Kidney epithelial cell (primary cell): ENCODE measurements around the gene TPK1. TPM values are rescaled to one million over a fixed set of nuclear protein-coding genes. Genes with fewer than 3 reads are reported as not detected.

Experiments used
- DNase-seq: peaks from one replicate; pipeline ENCODE4 v3.0.0-alpha.2; 2010; ENCODE audit warnings: low read depth
- H3K27me3 ChIP-seq: 2 replicates; pipeline ENCODE4 v1.6.0; 2011; ENCODE audit warnings: low read length; ENCODE audit not compliant: control insufficient read depth, insufficient read depth
- H3K36me3 ChIP-seq: 2 replicates; pipeline ENCODE4 v1.5.1; 2011; ENCODE audit warnings: low read length; ENCODE audit not compliant: control insufficient read depth, insufficient read depth
- H3K4me3 ChIP-seq: 2 replicates; pipeline ENCODE4 v1.5.1; 2011; ENCODE audit warnings: low read depth, mild to moderate bottlenecking, control low read depth, low read length
- total RNA-seq: library from RNA; depleted of rRNA; stranded (reverse); fragments of >200 nt; gene quantifications from 2 replicates; pipeline ENCODE4 v1.2.3, GENCODE V29; 2015
- TF ChIP-seq, protein P1 (sequence below): IDR thresholded peaks from 2 replicates; pipeline ENCODE4 v1.5.1; 2011; ENCODE audit warnings: mild to moderate bottlenecking, moderate library complexity, low read length, control low read depth, inconsistent platforms; ENCODE audit not compliant: insufficient read depth, poor library complexity, severe bottlenecking

Gene TPK1
- total RNA-seq, 1 donor from 2014 or later, result 3.8 TPM

DNA sequence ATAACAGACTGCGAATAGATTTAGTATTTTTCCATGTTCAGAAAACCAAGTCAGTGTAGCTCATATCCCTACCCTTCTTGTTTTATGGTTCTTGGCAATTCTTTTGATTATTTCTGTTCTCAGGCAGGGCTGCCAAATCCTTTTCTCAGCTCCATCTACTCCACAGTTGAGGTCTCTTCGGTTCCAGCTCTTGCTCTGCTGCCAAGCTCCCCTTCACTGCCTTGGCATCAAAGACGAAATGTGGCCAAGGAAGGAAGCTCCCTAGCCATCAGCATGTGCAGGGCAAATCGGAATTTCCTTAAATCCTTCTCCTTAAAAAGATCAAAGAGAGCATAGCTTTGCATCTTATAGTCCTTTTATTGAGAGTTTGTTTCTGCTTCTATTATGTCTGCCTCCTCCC, 315.9 kb downstream of the TPK1 start:
- no peaks in the 10 kb centered on the region for H3K27me3 ChIP-seq
- TF ChIP-seq, protein P1, sequence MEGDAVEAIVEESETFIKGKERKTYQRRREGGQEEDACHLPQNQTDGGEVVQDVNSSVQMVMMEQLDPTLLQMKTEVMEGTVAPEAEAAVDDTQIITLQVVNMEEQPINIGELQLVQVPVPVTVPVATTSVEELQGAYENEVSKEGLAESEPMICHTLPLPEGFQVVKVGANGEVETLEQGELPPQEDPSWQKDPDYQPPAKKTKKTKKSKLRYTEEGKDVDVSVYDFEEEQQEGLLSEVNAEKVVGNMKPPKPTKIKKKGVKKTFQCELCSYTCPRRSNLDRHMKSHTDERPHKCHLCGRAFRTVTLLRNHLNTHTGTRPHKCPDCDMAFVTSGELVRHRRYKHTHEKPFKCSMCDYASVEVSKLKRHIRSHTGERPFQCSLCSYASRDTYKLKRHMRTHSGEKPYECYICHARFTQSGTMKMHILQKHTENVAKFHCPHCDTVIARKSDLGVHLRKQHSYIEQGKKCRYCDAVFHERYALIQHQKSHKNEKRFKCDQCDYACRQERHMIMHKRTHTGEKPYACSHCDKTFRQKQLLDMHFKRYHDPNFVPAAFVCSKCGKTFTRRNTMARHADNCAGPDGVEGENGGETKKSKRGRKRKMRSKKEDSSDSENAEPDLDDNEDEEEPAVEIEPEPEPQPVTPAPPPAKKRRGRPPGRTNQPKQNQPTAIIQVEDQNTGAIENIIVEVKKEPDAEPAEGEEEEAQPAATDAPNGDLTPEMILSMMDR, result no peak
- H3K36me3 ChIP-seq, result no peaks in the 10 kb centered on the region
- no peak overlapping the region for H3K4me3 ChIP-seq
- DNase-seq, result no peak

DNA sequence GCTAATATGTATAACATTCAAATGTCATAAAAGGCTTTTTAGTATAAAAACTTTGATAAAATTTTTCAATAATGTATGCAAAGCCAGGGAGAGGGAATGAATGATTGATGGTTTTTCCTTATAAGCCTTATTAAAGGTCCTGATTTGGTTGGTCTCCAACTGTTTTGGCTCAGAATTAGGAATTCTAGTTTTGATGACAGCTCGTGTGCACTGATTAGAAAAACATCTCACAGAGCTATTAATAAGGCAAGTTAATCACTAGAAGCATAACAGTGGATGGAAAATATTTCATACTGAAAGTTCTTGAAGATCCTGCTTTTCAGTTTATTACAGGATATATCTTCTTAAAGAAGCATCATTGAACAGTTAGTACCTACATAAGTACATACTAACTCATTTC, 317.5 kb downstream of the TPK1 start:
- no peak for DNase-seq
- TF ChIP-seq, protein P1, result no peak
- H3K27me3 ChIP-seq, result no peaks in the 10 kb centered on the region
- H3K36me3 ChIP-seq, result no peaks in the 10 kb centered on the region
- H3K4me3 ChIP-seq, result no peak overlapping the region

DNA sequence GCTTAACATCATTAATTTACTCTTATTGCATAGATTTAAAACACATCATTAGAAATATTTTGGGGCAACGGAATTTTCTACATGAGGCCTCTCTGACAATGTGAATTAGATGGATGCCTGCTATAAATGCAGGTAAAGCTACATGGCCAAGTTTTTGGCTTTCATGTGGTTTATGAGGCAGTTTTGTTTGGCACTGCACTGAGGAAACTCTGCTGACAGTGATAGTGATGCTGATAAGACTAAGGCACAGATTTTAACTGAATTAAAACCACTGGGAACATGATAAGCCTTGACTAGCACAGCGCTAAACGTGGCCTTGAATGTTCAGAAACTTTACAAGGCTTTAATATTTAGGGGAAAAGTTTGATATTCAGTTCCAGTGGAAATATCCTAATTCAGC, 318.1 kb downstream of the TPK1 start:
- Histone ChIP-seq H3K4me3 (no peak overlapping the region), H3K27me3 (no peaks in the 10 kb centered on the region), H3K36me3 (no peaks in the 10 kb centered on the region)
- TF ChIP-seq, protein P1, result no peak
- no peak for DNase-seq

DNA sequence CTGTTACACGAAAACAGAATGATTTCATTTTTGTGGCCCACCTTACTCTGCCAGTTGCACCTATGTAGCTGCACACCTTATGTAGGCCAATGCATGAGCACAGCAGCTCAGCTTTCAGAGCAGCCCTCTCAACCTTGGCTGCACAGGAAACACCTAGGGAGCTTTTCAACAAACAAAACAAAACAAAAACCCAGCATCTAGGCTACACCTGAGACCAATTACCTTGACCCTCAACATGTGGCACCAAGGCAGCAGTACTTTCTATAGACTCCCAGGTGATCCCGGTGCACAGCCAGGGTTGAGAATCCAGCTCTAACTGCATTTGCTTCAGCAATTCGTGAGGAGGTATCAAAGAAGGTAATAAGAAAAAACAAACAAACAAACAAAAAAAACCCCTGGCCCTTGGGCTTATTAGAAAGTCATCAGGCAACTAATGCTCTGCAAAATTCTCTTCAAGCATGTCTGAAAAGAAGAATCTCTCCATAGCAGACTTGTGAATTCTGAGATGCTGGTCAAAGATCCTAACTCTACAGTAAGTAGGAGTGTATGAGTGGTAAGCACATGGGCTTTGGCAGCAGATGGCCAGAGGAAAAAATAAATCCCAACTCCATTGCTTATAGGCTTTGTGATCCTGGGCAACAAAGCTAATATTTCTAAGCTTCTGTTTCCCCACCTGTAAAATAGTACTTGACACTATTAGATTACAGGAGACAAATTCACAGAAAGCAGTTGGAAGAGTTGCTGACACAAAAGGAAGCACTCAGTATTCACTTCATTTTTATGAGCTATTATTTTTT, 318.9 kb downstream of the TPK1 start:
- H3K27me3 ChIP-seq, result no peaks in the 10 kb centered on the region
- TF ChIP-seq, protein P1, result no peak
- no peak overlapping the region for H3K4me3 ChIP-seq
- no peak for DNase-seq
- H3K36me3 ChIP-seq, result no peaks in the 10 kb centered on the region

DNA sequence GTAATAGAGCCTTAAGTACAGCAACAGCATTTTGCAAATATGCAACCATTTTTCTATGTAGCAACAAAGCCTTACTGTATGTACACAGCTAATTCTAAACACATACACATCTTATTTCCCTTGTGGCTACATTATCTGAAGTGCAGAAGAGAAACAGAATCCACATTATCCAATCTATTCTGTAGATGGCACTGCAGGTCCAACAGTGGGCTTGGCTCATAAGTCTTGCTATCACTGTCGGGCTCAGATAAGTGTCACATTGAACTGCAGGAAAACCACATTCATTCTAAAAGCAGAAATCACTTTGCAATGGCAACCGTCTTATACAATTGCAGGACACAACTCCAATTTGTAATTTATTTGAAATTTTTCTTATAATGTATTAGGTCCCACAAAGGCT, 322.5 kb downstream of the TPK1 start:
- no peak for DNase-seq
- no peaks in the 10 kb centered on the region for H3K27me3 ChIP-seq
- no peak overlapping the region for H3K4me3 ChIP-seq
- H3K36me3 ChIP-seq, result no peaks in the 10 kb centered on the region
- TF ChIP-seq, protein P1, result peak; percentile 45

DNA sequence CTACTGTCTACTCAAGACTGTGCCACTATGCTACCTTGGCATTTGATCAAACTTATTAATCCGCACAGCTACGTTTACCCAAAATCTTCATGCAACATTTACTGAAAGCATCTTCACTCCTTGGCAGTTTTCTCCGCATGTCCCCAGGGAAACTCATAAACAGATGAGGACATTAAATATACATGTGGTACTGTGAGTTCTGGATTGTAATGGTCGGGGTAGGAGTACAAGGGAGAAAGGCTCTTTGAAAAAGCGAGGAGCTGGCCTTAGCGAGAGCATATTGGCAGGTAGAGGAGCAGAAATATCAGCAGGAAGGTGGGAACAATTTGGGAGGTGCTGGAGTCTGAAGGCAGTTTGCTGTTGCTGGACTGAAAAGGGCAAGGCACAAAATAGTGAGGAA, 325.2 kb downstream of the TPK1 start:
- Histone ChIP-seq H3K27me3 (no peaks in the 10 kb centered on the region), H3K36me3 (no peaks in the 10 kb centered on the region), H3K4me3 (no peak overlapping the region)
- DNase-seq, result no peak
- TF ChIP-seq, protein P1, result no peak
